ENCODE data around the gene FLT1. TPM values are rescaled to one million over a fixed set of nuclear protein-coding genes. Genes with fewer than 3 reads are reported as not detected.

Gene FLT1
- total RNA-seq, 4 donors from 2014 or later = 19.3 to 48.6 (median 24.4) TPM

DNA sequence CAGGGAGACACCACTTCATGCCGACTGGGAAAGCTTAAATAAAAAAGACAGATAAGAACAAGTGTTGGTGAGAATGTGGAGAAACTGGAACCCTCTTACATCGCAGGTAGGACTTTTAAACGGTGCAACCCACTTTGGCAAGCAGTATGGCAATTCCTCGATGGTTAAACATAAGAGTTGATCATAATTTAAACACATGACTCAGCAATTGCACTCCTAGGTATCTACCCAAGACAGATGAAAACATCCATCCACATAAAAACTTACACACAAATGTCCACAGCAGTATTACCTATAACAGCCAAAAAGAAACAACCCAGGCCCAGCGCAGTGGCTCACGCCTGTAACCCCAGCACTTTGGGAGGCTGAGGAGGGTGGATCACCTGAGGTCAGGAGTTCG lies 21.9 kb downstream of the FLT1 start:
- no peaks in the 10 kb centered on the region for H3K36me3 ChIP-seq
- no peak for DNase-seq (ENCODE audit: low spot score in 2 of 2)
- no peaks in the 10 kb centered on the region for H3K4me1 ChIP-seq
- no peak for TF ChIP-seq CTCF (IDR thresholded peaks at IDR 0.05)
- TF ChIP-seq EP300 (IDR thresholded peaks at IDR 0.05) = no peak
- TF ChIP-seq POLR2A (IDR thresholded peaks at IDR 0.05) = no peak
- 88 to 92% methylated on average over 7 of the region's 7 CpGs for WGBS, 2 donors
- H3K27ac ChIP-seq = no peak overlapping the region
- H3K4me3 ChIP-seq = no peak overlapping the region
- no peaks in the 10 kb centered on the region for H3K27me3 ChIP-seq
- no peaks in the 10 kb centered on the region for H3K9me3 ChIP-seq

GRCh38 chr13:28471421-28471820 lies 23.5 kb downstream of the FLT1 start:
- Histone ChIP-seq H3K36me3 (no peaks in the 10 kb centered on the region), H3K27me3 (no peaks in the 10 kb centered on the region), H3K4me1 (no peaks in the 10 kb centered on the region), H3K27ac (no peak overlapping the region), H3K4me3 (no peak overlapping the region), H3K9me3 (no peaks in the 10 kb centered on the region)
- 83 to 90% methylated on average over 2 of the region's 2 CpGs for WGBS, 2 donors
- DNase-seq (ENCODE audit: low spot score in 2 of 2) = no peak
- TF ChIP-seq POLR2A (IDR thresholded peaks at IDR 0.05) = no peak
- no peak for TF ChIP-seq CTCF (IDR thresholded peaks at IDR 0.05)
- TF ChIP-seq EP300 (IDR thresholded peaks at IDR 0.05) = no peak

- no peak for DNase-seq (ENCODE audit: low spot score in 2 of 2)
- H3K4me1 ChIP-seq = no peaks in the 10 kb centered on the region
- no peak for TF ChIP-seq CTCF (IDR thresholded peaks at IDR 0.05)
- H3K27me3 ChIP-seq = no peaks in the 10 kb centered on the region
- H3K4me3 ChIP-seq = no peak overlapping the region
- H3K9me3 ChIP-seq = no peaks in the 10 kb centered on the region
- WGBS, 2 donors = 77 to 89% methylated on average over 4 of the region's 4 CpGs
- no peak overlapping the region for H3K27ac ChIP-seq
- H3K36me3 ChIP-seq = no peaks in the 10 kb centered on the region
Measured at GRCh38 chr13:28470296-28470695, 24.6 kb downstream of the FLT1 start.

DNA sequence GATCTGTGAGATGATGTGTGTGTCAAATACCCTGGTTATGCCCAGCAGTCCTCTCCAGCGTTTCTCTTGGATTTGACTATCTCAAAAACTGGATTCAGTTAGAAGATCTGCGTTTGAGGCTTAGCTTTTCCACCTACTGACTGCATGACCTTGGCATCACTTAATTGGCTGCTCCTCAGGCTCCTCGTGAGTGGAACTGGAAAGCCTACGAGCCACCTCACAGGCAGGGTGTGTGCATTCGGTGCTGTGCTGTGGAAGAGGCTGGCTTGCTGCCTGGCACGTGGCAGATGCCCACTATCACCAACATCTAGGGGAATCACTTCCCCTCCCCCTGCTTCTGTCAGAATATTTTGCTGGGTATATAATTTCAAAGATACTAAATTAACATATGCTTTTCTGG lies 25.6 kb downstream of the FLT1 start:
- 76 to 87% methylated on average over 6 of the region's 6 CpGs for WGBS, 2 donors
- Histone ChIP-seq H3K36me3 (no peaks in the 10 kb centered on the region), H3K27ac (no peak overlapping the region), H3K4me3 (no peak overlapping the region), H3K9me3 (no peaks in the 10 kb centered on the region), H3K27me3 (no peaks in the 10 kb centered on the region), H3K4me1 (no peaks in the 10 kb centered on the region)
- no peak for TF ChIP-seq EP300 (IDR thresholded peaks at IDR 0.05)
- TF ChIP-seq POLR2A (IDR thresholded peaks at IDR 0.05) = no peak
- DNase-seq (ENCODE audit: low spot score in 2 of 2) = no peak

DNA sequence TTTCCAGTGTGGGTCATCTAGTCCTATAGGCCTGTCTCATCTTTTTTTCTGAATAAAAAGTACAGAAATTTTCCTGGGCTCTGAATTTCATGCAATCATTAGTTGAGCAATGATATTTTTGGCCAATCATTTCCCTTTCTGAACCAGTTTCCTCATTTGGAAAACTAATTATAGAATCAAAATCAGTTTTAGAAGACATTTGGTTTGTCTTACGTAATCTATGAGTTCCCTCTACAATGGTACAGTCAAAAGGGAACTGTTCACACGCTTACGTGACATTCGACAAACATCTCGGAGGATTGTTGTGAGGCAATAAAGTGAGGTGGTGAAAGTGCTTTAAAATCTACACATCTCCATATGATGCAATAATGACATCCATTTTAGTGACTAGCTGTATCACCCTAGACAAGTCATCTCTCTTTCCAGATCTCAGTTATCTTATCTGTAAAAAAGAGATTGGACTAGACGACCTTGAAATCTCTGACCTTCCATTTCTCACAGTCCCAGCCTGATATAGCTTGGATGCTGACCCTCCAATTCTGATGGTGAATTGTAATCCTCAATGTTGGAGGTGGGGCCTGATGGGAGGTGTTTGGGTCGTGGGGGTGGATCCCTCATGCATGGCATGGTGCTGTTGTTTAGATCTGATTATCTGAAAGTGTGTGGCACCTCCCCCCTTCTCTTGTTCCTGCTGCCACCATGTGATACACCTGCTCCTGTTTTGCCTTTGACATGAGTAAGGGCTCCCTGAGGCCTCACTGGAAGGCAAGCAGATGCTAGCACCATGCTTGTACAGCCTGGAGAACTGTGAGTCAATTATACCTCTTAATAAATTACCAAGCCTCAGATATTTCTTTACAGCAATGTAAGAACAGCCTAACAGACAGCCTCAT lies 26.7 kb downstream of the FLT1 start:
- no peak for DNase-seq (ENCODE audit: low spot score in 2 of 2)
- no peaks in the 10 kb centered on the region for H3K36me3 ChIP-seq
- no peak overlapping the region for H3K4me3 ChIP-seq
- no peaks in the 10 kb centered on the region for H3K27me3 ChIP-seq
- no peaks in the 10 kb centered on the region for H3K9me3 ChIP-seq
- H3K4me1 ChIP-seq = no peaks in the 10 kb centered on the region
- H3K27ac ChIP-seq = no peak overlapping the region
- 70 to 79% methylated on average over 7 of the region's 7 CpGs for WGBS, 2 donors
- TF ChIP-seq CTCF (IDR thresholded peaks at IDR 0.05) (no peak), EP300 (IDR thresholded peaks at IDR 0.05) (peak; percentile 16 to 83), POLR2A (IDR thresholded peaks at IDR 0.05) (no peak)
